ENCODE measurements around the gene TNP2.

DNA sequence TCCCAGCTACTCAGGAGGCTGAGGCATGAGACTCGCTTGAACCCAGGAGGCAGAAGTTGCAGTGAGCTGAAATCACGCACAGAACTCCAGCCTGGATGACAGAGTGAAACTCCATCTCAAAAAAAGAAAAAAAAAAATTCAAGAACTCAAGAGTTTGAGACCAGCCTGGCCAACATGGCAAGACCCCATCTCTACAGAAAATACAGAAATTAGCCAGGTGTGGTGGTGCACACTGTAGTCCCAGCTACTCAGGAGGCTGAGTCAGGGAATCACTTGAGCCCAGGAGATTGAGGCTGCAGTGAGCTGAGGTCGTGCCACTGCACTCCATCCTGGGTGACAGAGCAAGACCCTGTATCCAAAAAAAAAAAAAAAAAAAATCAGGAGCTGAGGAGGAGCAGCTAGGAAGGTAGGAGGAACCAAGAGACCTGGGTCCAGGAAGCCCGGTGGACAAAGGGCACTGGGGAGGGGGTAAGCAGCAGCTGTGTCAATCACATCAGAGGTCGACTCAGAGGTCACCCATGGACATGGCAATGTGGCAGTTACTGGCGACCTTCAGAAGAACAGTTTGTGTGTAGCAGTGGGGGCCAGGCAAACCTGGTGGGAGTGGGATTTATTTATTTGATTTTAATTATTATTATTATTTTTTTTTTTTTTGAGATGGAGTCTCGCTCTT lies 23.1 kb upstream of the TNP2 start:
- TF ChIP-seq, protein P1, sequence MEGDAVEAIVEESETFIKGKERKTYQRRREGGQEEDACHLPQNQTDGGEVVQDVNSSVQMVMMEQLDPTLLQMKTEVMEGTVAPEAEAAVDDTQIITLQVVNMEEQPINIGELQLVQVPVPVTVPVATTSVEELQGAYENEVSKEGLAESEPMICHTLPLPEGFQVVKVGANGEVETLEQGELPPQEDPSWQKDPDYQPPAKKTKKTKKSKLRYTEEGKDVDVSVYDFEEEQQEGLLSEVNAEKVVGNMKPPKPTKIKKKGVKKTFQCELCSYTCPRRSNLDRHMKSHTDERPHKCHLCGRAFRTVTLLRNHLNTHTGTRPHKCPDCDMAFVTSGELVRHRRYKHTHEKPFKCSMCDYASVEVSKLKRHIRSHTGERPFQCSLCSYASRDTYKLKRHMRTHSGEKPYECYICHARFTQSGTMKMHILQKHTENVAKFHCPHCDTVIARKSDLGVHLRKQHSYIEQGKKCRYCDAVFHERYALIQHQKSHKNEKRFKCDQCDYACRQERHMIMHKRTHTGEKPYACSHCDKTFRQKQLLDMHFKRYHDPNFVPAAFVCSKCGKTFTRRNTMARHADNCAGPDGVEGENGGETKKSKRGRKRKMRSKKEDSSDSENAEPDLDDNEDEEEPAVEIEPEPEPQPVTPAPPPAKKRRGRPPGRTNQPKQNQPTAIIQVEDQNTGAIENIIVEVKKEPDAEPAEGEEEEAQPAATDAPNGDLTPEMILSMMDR (IDR thresholded peaks at IDR 0.05 in 4 of 5, conservative IDR thresholded peaks at IDR 0.05 in 1 of 5) = no peak
- TF ChIP-seq POLR2A (IDR thresholded peaks at IDR 0.05) = no peak
